HepG2 (cell line): ENCODE measurements around the gene ECSIT. TPM values are rescaled to one million over a fixed set of nuclear protein-coding genes. Genes with fewer than 3 reads are reported as not detected.

Source experiments
- BRD4 ChIP-seq: sonication (generic); formaldehyde crosslinking; IDR thresholded peaks from 2 replicates; pipeline ENCODE4 v1.4.0; 2020; ENCODE audit warnings: missing genetic modification reagents
- GABPB1 ChIP-seq: IDR thresholded peaks from 2 replicates; pipeline ENCODE4 v1.6.1; 2016; ENCODE audit warnings: mild to moderate bottlenecking, missing genetic modification reagents, moderate library complexity, missing compliant biosample characterization
- GPBP1L1 ChIP-seq: sonication (generic); formaldehyde crosslinking; IDR thresholded peaks from 2 replicates; pipeline ENCODE4 v1.5.0; 2020; ENCODE audit warnings: mild to moderate bottlenecking, missing genetic modification reagents
- HMGXB3 ChIP-seq: sonication (generic); formaldehyde crosslinking; IDR thresholded peaks from 2 replicates; pipeline ENCODE4 v1.4.0; 2020; ENCODE audit warnings: missing genetic modification reagents, borderline replicate concordance
- ISX ChIP-seq: sonication (generic); formaldehyde crosslinking; conservative IDR thresholded peaks from 2 replicates; pipeline ENCODE4 v1.5.0; 2020; ENCODE audit warnings: missing genetic modification reagents
- KDM5A ChIP-seq: fragments of 200-600 bp; sonication (generic); IDR thresholded peaks from 2 replicates; pipeline ENCODE4 v1.7.0; 2018; ENCODE audit warnings: antibody characterized with exemption, mild to moderate bottlenecking, low read length, borderline replicate concordance
- KLF12 ChIP-seq: sonication (generic); formaldehyde crosslinking; IDR thresholded peaks from 2 replicates; pipeline ENCODE4 v1.4.0; 2020; ENCODE audit warnings: missing genetic modification reagents, borderline replicate concordance
- MAX ChIP-seq: IDR thresholded peaks from 2 replicates; pipeline ENCODE4 v1.6.1; 2012; ENCODE audit warnings: inconsistent platforms
- MEIS1 ChIP-seq: sonication (generic); formaldehyde crosslinking; IDR thresholded peaks from 2 replicates; pipeline ENCODE4 v1.9.0; 2021; ENCODE audit warnings: mild to moderate bottlenecking, missing genetic modification reagents, moderate library complexity, borderline replicate concordance
- RBAK ChIP-seq: sonication (generic); formaldehyde crosslinking; IDR thresholded peaks from 2 replicates; pipeline ENCODE4 v1.5.1; 2020; ENCODE audit warnings: mild to moderate bottlenecking, missing genetic modification reagents
- ZFP91 ChIP-seq: sonication (generic); formaldehyde crosslinking; IDR thresholded peaks from 2 replicates; pipeline ENCODE4 v1.9.0; 2022; ENCODE audit warnings: missing genetic modification reagents, mild to moderate bottlenecking, borderline replicate concordance
- ZNF672 ChIP-seq: sonication (generic); formaldehyde crosslinking; IDR thresholded peaks from 2 replicates; pipeline ENCODE4 v1.8.1; 2022; ENCODE audit warnings: missing genetic modification reagents
- ZNF691 ChIP-seq: sonication (generic); formaldehyde crosslinking; IDR thresholded peaks from 2 replicates; pipeline ENCODE4 v1.4.0; 2020; ENCODE audit warnings: missing genetic modification reagents, low read depth, mild to moderate bottlenecking, borderline replicate concordance
- ZNF724P ChIP-seq: sonication (generic); formaldehyde crosslinking; IDR thresholded peaks from 2 replicates; pipeline ENCODE4 v1.8.0; 2022; ENCODE audit warnings: missing genetic modification reagents, borderline replicate concordance
- ZNF747 ChIP-seq: sonication (generic); formaldehyde crosslinking; IDR thresholded peaks from 2 replicates; pipeline ENCODE4 v1.8.1; 2023; ENCODE audit warnings: missing genetic modification reagents, mild to moderate bottlenecking, borderline replicate concordance
- ZNF768 ChIP-seq: sonication (generic); formaldehyde crosslinking; IDR thresholded peaks from 2 replicates; pipeline ENCODE4 v1.4.0; 2020; ENCODE audit warnings: missing genetic modification reagents
- ZNF770 ChIP-seq: sonication (generic); formaldehyde crosslinking; IDR thresholded peaks from 2 replicates; pipeline ENCODE4 v1.5.0; 2020; ENCODE audit warnings: mild to moderate bottlenecking, missing genetic modification reagents
- polyA plus RNA-seq, 8 experiments: library from polyadenylated mRNA; depleted of rRNA in 3 of 8; stranded (reverse) in 7 of 8; unstranded in 1 of 8; fragments of >200 nt; fragmentation: Illumina TruSeq in 4 of 8; extraction: Trizol in 4 of 8; gene quantifications; 2 replicates each; pipeline versions ENCODE4 v1.2.1 to v1.2.3, GENCODE V29; 2011 to 2016; ENCODE audit warnings: low read depth in 4 of 8, missing spikeins in 1 of 8, mixed read lengths in 1 of 8; ENCODE audit not compliant: insufficient read depth in 1 of 8
- total RNA-seq, 5 experiments: library from RNA; depleted of rRNA; stranded (reverse); fragments of >200 nt; fragmentation: Illumina TruSeq; extraction: Trizol; gene quantifications; 2 replicates each; pipeline ENCODE4 v1.2.3, GENCODE V29; 2016; ENCODE audit warnings: low read depth in 1 of 5

ECSIT gene
- total and polyA plus RNA-seq, 2 of the 13 experiments (the other 11 are each of a cell fraction or from before 2014, with no cell fraction given) = 36.4 to 62.3 TPM

GRCh38 chr19:11482384-11483050 lies 46.4 kb downstream of the ECSIT start (continued):
- no peak for TF ChIP-seq HMGXB3 (CRISPR knock-in tag)
- peak; percentile 61 for TF ChIP-seq ZNF770
- no peak for TF ChIP-seq KDM5A
- no peak for TF ChIP-seq ZNF691 (CRISPR knock-in tag)
- 0 out of 2 replicates have a peak, but pooled peaks have one; percentile 42 for TF ChIP-seq ISX (CRISPR knock-in tag)
- peak; percentile 77 for TF ChIP-seq GABPB1
- TF ChIP-seq GPBP1L1 (CRISPR knock-in tag) = no peak
- TF ChIP-seq ZFP91 (CRISPR knock-in tag) = peak; percentile 75
- TF ChIP-seq MEIS1 (CRISPR knock-in tag) = no peak
- TF ChIP-seq ZNF747 (CRISPR knock-in tag) = no peak; the same call in 1 of the 2 replicates
- 0 out of 2 replicates have a peak, but pooled peaks have one; percentile 64 for TF ChIP-seq ZNF724P
- no peak; the same call in 1 of the 2 replicates for TF ChIP-seq BRD4 (CRISPR knock-in tag)
- peak; percentile 77 for TF ChIP-seq ZNF768 (CRISPR knock-in tag)
- TF ChIP-seq RBAK (CRISPR knock-in tag) = no peak
- TF ChIP-seq MAX = peak; percentile 99
- peak; percentile 86 for TF ChIP-seq KLF12 (CRISPR knock-in tag)
- no peak for TF ChIP-seq ZNF672
